ENCODE measurements around the gene CNTN4.

DNA sequence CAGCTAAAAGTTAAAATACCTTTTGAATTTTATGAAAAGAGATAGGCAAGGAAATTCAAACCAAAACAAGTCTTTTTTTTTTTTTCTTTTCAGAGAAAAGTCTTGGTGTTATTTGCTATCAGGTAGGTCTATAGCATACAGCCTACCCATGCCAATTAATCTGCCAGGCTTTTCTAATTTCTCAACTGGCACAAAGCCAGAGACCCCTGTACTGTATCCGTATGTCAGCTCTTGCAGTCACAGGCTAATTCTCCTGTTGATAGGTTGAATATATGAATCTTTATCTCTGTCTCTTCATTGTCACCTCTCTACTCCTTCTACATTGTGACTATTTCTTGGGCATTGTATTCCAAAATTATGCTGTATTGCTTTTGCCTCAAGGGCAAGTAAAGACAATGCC lies 878.1 kb downstream of the CNTN4 start:
- TF ChIP-seq, protein P1, sequence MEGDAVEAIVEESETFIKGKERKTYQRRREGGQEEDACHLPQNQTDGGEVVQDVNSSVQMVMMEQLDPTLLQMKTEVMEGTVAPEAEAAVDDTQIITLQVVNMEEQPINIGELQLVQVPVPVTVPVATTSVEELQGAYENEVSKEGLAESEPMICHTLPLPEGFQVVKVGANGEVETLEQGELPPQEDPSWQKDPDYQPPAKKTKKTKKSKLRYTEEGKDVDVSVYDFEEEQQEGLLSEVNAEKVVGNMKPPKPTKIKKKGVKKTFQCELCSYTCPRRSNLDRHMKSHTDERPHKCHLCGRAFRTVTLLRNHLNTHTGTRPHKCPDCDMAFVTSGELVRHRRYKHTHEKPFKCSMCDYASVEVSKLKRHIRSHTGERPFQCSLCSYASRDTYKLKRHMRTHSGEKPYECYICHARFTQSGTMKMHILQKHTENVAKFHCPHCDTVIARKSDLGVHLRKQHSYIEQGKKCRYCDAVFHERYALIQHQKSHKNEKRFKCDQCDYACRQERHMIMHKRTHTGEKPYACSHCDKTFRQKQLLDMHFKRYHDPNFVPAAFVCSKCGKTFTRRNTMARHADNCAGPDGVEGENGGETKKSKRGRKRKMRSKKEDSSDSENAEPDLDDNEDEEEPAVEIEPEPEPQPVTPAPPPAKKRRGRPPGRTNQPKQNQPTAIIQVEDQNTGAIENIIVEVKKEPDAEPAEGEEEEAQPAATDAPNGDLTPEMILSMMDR (IDR thresholded peaks at IDR 0.05) = no peak
- TF ChIP-seq EP300 (IDR thresholded peaks at IDR 0.05) = no peak
- no peak for TF ChIP-seq POLR2A (IDR thresholded peaks at IDR 0.05)

Data from tibial nerve (tissue), 4 donors.